ENCODE results near the gene BMPR1A. TPM values are rescaled to one million over a fixed set of nuclear protein-coding genes. Genes with fewer than 3 reads are reported as not detected.

Gene BMPR1A
- polyA plus RNA-seq, 1 donor (not counting 4 experiments of a cell fraction or from before 2014, with no cell fraction given), result 22.2 TPM

- no peak for TF ChIP-seq EZH2 (IDR thresholded peaks at IDR 0.05; ENCODE audit: low read length)
- no peak for TF ChIP-seq CTCF (optimal IDR thresholded peaks at IDR 0.05 in 1 of 3, IDR thresholded peaks at IDR 0.05 in 1 of 3, conservative IDR thresholded peaks at IDR 0.05 in 1 of 3; ENCODE audit: extremely low read depth in 1 of 3, insufficient read depth in 2 of 3, low read length in 3 of 3)
- Histone ChIP-seq H4K20me1 (ENCODE audit: control insufficient read depth, extremely low read depth, insufficient read depth, low read length) (no peaks in the 10 kb centered on the region), H3K36me3 (ENCODE audit: control insufficient read depth in 2 of 2, extremely low read depth in 1 of 2, insufficient read depth in 2 of 2, low read length in 2 of 2) (no peaks in the 10 kb centered on the region), H3K27ac (ENCODE audit: control insufficient read depth, insufficient read depth, low read length) (no peak overlapping the region), H3K4me3 (ENCODE audit: control insufficient read depth in 2 of 3, extremely low read depth in 1 of 3, insufficient read depth in 2 of 3, low read depth in 1 of 3, low read length in 3 of 3) (no peak overlapping the region), H2AFZ (ENCODE audit: control insufficient read depth, low read length) (no peak overlapping the region), H3K4me2 (ENCODE audit: control insufficient read depth, extremely low read depth, insufficient read depth, low read depth, low read length) (peak overlapping the region; percentile 27), H3K9me3 (ENCODE audit: control insufficient read depth, low read depth, low read length) (no peaks in the 10 kb centered on the region), H3K4me1 (ENCODE audit: control insufficient read depth, extremely low read depth, insufficient read depth, low read length) (peaks cover 11% of the 10 kb centered on the region), H3K27me3 (ENCODE audit: control insufficient read depth, extremely low read depth, insufficient read depth, low read length) (no peaks in the 10 kb centered on the region), H3K79me2 (ENCODE audit: control insufficient read depth, insufficient read depth, low read length) (peaks cover 39% of the 10 kb centered on the region), H3K9me1 (ENCODE audit: control insufficient read depth, extremely low read depth, insufficient read depth, low read length) (no peaks in the 10 kb centered on the region), H3K9ac (ENCODE audit: control insufficient read depth, extremely low read depth, insufficient read depth, low read length) (no peak overlapping the region)
- FAIRE-seq (peak; percentile 62), DNase-seq (ENCODE audit: low read depth, low spot score) (no peak)
- dilution Hi-C loops (cut with MboI; ENCODE audit: extremely low pct_ligation_motif_present, low sequenced_read_pairs), result no loop called here
Observed at GRCh38 chr10:86775056-86775869, 18.8 kb downstream of the BMPR1A start.

GRCh38 chr10:86775870-86776180, 19.4 kb downstream of the BMPR1A start:
- TF ChIP-seq CTCF (optimal IDR thresholded peaks at IDR 0.05 in 1 of 3, IDR thresholded peaks at IDR 0.05 in 1 of 3, conservative IDR thresholded peaks at IDR 0.05 in 1 of 3; ENCODE audit: extremely low read depth in 1 of 3, insufficient read depth in 2 of 3, low read length in 3 of 3) (no peak), EZH2 (IDR thresholded peaks at IDR 0.05; ENCODE audit: low read length) (no peak)
- no peaks in the 10 kb centered on the region for H3K36me3 ChIP-seq (ENCODE audit: control insufficient read depth in 2 of 2, extremely low read depth in 1 of 2, insufficient read depth in 2 of 2, low read length in 2 of 2)
- dilution Hi-C loops (cut with MboI; ENCODE audit: extremely low pct_ligation_motif_present, low sequenced_read_pairs), result no loop called here
- peaks cover 39% of the 10 kb centered on the region for H3K79me2 ChIP-seq (ENCODE audit: control insufficient read depth, insufficient read depth, low read length)
- FAIRE-seq (no peak), DNase-seq (ENCODE audit: low read depth, low spot score) (no peak)
- H4K20me1 ChIP-seq (ENCODE audit: control insufficient read depth, extremely low read depth, insufficient read depth, low read length), result no peaks in the 10 kb centered on the region
- H3K9ac ChIP-seq (ENCODE audit: control insufficient read depth, extremely low read depth, insufficient read depth, low read length), result no peak overlapping the region
- peaks cover 11% of the 10 kb centered on the region for H3K4me1 ChIP-seq (ENCODE audit: control insufficient read depth, extremely low read depth, insufficient read depth, low read length)
- H3K4me2 ChIP-seq (ENCODE audit: control insufficient read depth, extremely low read depth, insufficient read depth, low read depth, low read length), result no peak overlapping the region
- H3K27ac ChIP-seq (ENCODE audit: control insufficient read depth, insufficient read depth, low read length), result no peak overlapping the region
- H3K4me3 ChIP-seq (ENCODE audit: control insufficient read depth in 2 of 3, extremely low read depth in 1 of 3, insufficient read depth in 2 of 3, low read depth in 1 of 3, low read length in 3 of 3), result no peak overlapping the region
- H3K9me1 ChIP-seq (ENCODE audit: control insufficient read depth, extremely low read depth, insufficient read depth, low read length), result no peaks in the 10 kb centered on the region
- H3K27me3 ChIP-seq (ENCODE audit: control insufficient read depth, extremely low read depth, insufficient read depth, low read length), result no peaks in the 10 kb centered on the region
- no peaks in the 10 kb centered on the region for H3K9me3 ChIP-seq (ENCODE audit: control insufficient read depth, low read depth, low read length)
- H2AFZ ChIP-seq (ENCODE audit: control insufficient read depth, low read length), result no peak overlapping the region
